ENCODE data around the gene SMCHD1. TPM values are rescaled to one million over a fixed set of nuclear protein-coding genes. Genes with fewer than 3 reads are reported as not detected.

Gene SMCHD1
- total and polyA plus RNA-seq, 9 donors: 25.3 to 59.0 (median 36.8) TPM

- Histone ChIP-seq H3K27me3 (ENCODE audit: control insufficient read depth, insufficient read depth, low read length) (no peaks in the 10 kb centered on the region), H3K4me3 (ENCODE audit: low read length) (no peak overlapping the region), H3K27ac (ENCODE audit: low read length) (no peak overlapping the region), H3K36me3 (ENCODE audit: control insufficient read depth, insufficient read depth, low read length) (peaks cover 8% of the 10 kb centered on the region), H3K4me1 (ENCODE audit: control insufficient read depth, insufficient read depth, low read length) (no peaks in the 10 kb centered on the region), H3K9me3 (replicated peaks; ENCODE audit: control insufficient read depth, low read depth, low read length) (no peaks in the 10 kb centered on the region)
- DNase-seq: no peak
These were observed 90.7 kb downstream of the SMCHD1 start for GRCh38 chr18:2746274-2746673.

GRCh38 chr18:2758309-2758708 is 102.8 kb downstream of the SMCHD1 start:
- DNase-seq: no peak
- H3K4me1 ChIP-seq (ENCODE audit: control insufficient read depth, insufficient read depth, low read length): no peaks in the 10 kb centered on the region
- no peak overlapping the region for H3K27ac ChIP-seq (ENCODE audit: low read length)
- no CpG with 5 or more reads among the region's 1 CpG for WGBS (ENCODE audit: insufficient coverage)
- H3K36me3 ChIP-seq (ENCODE audit: control insufficient read depth, insufficient read depth, low read length): peaks cover 19% of the 10 kb centered on the region
- H3K9me3 ChIP-seq (replicated peaks; ENCODE audit: control insufficient read depth, low read depth, low read length): no peaks in the 10 kb centered on the region
- H3K27me3 ChIP-seq (ENCODE audit: control insufficient read depth, insufficient read depth, low read length): no peaks in the 10 kb centered on the region
- H3K4me3 ChIP-seq (ENCODE audit: low read length): no peak overlapping the region

GRCh38 chr18:2774669-2775068 is 119.1 kb downstream of the SMCHD1 start:
- DNase-seq: no peak
- no CpG with 5 or more reads among the region's 2 CpGs for WGBS (ENCODE audit: insufficient coverage)
- Histone ChIP-seq H3K4me1 (ENCODE audit: control insufficient read depth, insufficient read depth, low read length) (no peaks in the 10 kb centered on the region), H3K27ac (ENCODE audit: low read length) (no peak overlapping the region), H3K27me3 (ENCODE audit: control insufficient read depth, insufficient read depth, low read length) (no peaks in the 10 kb centered on the region), H3K4me3 (ENCODE audit: low read length) (no peak overlapping the region), H3K9me3 (replicated peaks; ENCODE audit: control insufficient read depth, low read depth, low read length) (no peaks in the 10 kb centered on the region), H3K36me3 (ENCODE audit: control insufficient read depth, insufficient read depth, low read length) (peaks cover 41% of the 10 kb centered on the region)

GRCh38 chr18:2776601-2777000 is 121.1 kb downstream of the SMCHD1 start:
- H3K9me3 ChIP-seq (replicated peaks; ENCODE audit: control insufficient read depth, low read depth, low read length): no peaks in the 10 kb centered on the region
- H3K36me3 ChIP-seq (ENCODE audit: control insufficient read depth, insufficient read depth, low read length): peaks cover 49% of the 10 kb centered on the region
- no peak for DNase-seq
- no CpG with 5 or more reads among the region's 3 CpGs for WGBS (ENCODE audit: insufficient coverage)
- H3K27ac ChIP-seq (ENCODE audit: low read length): no peak overlapping the region
- H3K4me3 ChIP-seq (ENCODE audit: low read length): no peak overlapping the region
- no peaks in the 10 kb centered on the region for H3K4me1 ChIP-seq (ENCODE audit: control insufficient read depth, insufficient read depth, low read length)
- no peaks in the 10 kb centered on the region for H3K27me3 ChIP-seq (ENCODE audit: control insufficient read depth, insufficient read depth, low read length)

GRCh38 chr18:2777241-2777640 is 121.7 kb downstream of the SMCHD1 start:
- H3K4me1 ChIP-seq (ENCODE audit: control insufficient read depth, insufficient read depth, low read length): no peaks in the 10 kb centered on the region
- no peaks in the 10 kb centered on the region for H3K27me3 ChIP-seq (ENCODE audit: control insufficient read depth, insufficient read depth, low read length)
- no peaks in the 10 kb centered on the region for H3K9me3 ChIP-seq (replicated peaks; ENCODE audit: control insufficient read depth, low read depth, low read length)
- no peak for DNase-seq
- no peak overlapping the region for H3K4me3 ChIP-seq (ENCODE audit: low read length)
- H3K27ac ChIP-seq (ENCODE audit: low read length): no peak overlapping the region
- peaks cover 49% of the 10 kb centered on the region for H3K36me3 ChIP-seq (ENCODE audit: control insufficient read depth, insufficient read depth, low read length)

GRCh38 chr18:2780750-2781149 is 125.2 kb downstream of the SMCHD1 start:
- Histone ChIP-seq H3K4me1 (ENCODE audit: control insufficient read depth, insufficient read depth, low read length) (no peaks in the 10 kb centered on the region), H3K27me3 (ENCODE audit: control insufficient read depth, insufficient read depth, low read length) (no peaks in the 10 kb centered on the region), H3K36me3 (ENCODE audit: control insufficient read depth, insufficient read depth, low read length) (peaks cover 38% of the 10 kb centered on the region), H3K27ac (ENCODE audit: low read length) (no peak overlapping the region), H3K9me3 (replicated peaks; ENCODE audit: control insufficient read depth, low read depth, low read length) (no peaks in the 10 kb centered on the region), H3K4me3 (ENCODE audit: low read length) (no peak overlapping the region)
- no peak for DNase-seq
- WGBS (ENCODE audit: insufficient coverage): 80% methylated on average over 1 of the region's 3 CpGs

GRCh38 chr18:2787225-2787624 is 131.7 kb downstream of the SMCHD1 start:
- no peak overlapping the region for H3K4me3 ChIP-seq (ENCODE audit: low read length)
- no peaks in the 10 kb centered on the region for H3K4me1 ChIP-seq (ENCODE audit: control insufficient read depth, insufficient read depth, low read length)
- no peak overlapping the region for H3K27ac ChIP-seq (ENCODE audit: low read length)
- no peaks in the 10 kb centered on the region for H3K9me3 ChIP-seq (replicated peaks; ENCODE audit: control insufficient read depth, low read depth, low read length)
- peaks cover 29% of the 10 kb centered on the region for H3K36me3 ChIP-seq (ENCODE audit: control insufficient read depth, insufficient read depth, low read length)
- DNase-seq: no peak
- no peaks in the 10 kb centered on the region for H3K27me3 ChIP-seq (ENCODE audit: control insufficient read depth, insufficient read depth, low read length)

GRCh38 chr18:2792395-2792794 is 136.9 kb downstream of the SMCHD1 start:
- H3K36me3 ChIP-seq (ENCODE audit: control insufficient read depth, insufficient read depth, low read length): peaks cover 29% of the 10 kb centered on the region

GRCh38 chr18:2794159-2794558 is 138.6 kb downstream of the SMCHD1 start:
- H3K36me3 ChIP-seq (ENCODE audit: control insufficient read depth, insufficient read depth, low read length): peaks cover 28% of the 10 kb centered on the region

More at GRCh38 chr18:2792395-2792794, 136.9 kb downstream of the SMCHD1 start:
- no peaks in the 10 kb centered on the region for H3K4me1 ChIP-seq (ENCODE audit: control insufficient read depth, insufficient read depth, low read length)
- H3K27me3 ChIP-seq (ENCODE audit: control insufficient read depth, insufficient read depth, low read length): no peaks in the 10 kb centered on the region
- H3K27ac ChIP-seq (ENCODE audit: low read length): no peak overlapping the region
- H3K9me3 ChIP-seq (replicated peaks; ENCODE audit: control insufficient read depth, low read depth, low read length): no peaks in the 10 kb centered on the region
- no peak for DNase-seq
- H3K4me3 ChIP-seq (ENCODE audit: low read length): no peak overlapping the region
- no CpG with 5 or more reads among the region's 2 CpGs for WGBS (ENCODE audit: insufficient coverage)

GRCh38 chr18:2797951-2798350 is 142.4 kb downstream of the SMCHD1 start:
- peaks cover 26% of the 10 kb centered on the region for H3K36me3 ChIP-seq (ENCODE audit: control insufficient read depth, insufficient read depth, low read length)
- H3K4me1 ChIP-seq (ENCODE audit: control insufficient read depth, insufficient read depth, low read length): no peaks in the 10 kb centered on the region
- no peaks in the 10 kb centered on the region for H3K9me3 ChIP-seq (replicated peaks; ENCODE audit: control insufficient read depth, low read depth, low read length)
- no peak for DNase-seq
- no peak overlapping the region for H3K4me3 ChIP-seq (ENCODE audit: low read length)
- no peak overlapping the region for H3K27ac ChIP-seq (ENCODE audit: low read length)
- no peaks in the 10 kb centered on the region for H3K27me3 ChIP-seq (ENCODE audit: control insufficient read depth, insufficient read depth, low read length)
- WGBS (ENCODE audit: insufficient coverage): no CpG with 5 or more reads among the region's 1 CpG

More at GRCh38 chr18:2794159-2794558, 138.6 kb downstream of the SMCHD1 start:
- H3K9me3 ChIP-seq (replicated peaks; ENCODE audit: control insufficient read depth, low read depth, low read length): no peaks in the 10 kb centered on the region
- H3K4me3 ChIP-seq (ENCODE audit: low read length): no peak overlapping the region
- WGBS (ENCODE audit: insufficient coverage): 79% methylated on average over 8 of the region's 9 CpGs
- H3K27me3 ChIP-seq (ENCODE audit: control insufficient read depth, insufficient read depth, low read length): no peaks in the 10 kb centered on the region
- H3K27ac ChIP-seq (ENCODE audit: low read length): no peak overlapping the region
- H3K4me1 ChIP-seq (ENCODE audit: control insufficient read depth, insufficient read depth, low read length): no peaks in the 10 kb centered on the region
- no peak for DNase-seq

GRCh38 chr18:2799369-2799768 is 143.8 kb downstream of the SMCHD1 start:
- H3K4me1 ChIP-seq (ENCODE audit: control insufficient read depth, insufficient read depth, low read length): no peaks in the 10 kb centered on the region
- no peak overlapping the region for H3K4me3 ChIP-seq (ENCODE audit: low read length)
- no peaks in the 10 kb centered on the region for H3K27me3 ChIP-seq (ENCODE audit: control insufficient read depth, insufficient read depth, low read length)
- H3K27ac ChIP-seq (ENCODE audit: low read length): no peak overlapping the region
- H3K9me3 ChIP-seq (replicated peaks; ENCODE audit: control insufficient read depth, low read depth, low read length): no peaks in the 10 kb centered on the region
- DNase-seq: no peak
- H3K36me3 ChIP-seq (ENCODE audit: control insufficient read depth, insufficient read depth, low read length): peaks cover 21% of the 10 kb centered on the region
- WGBS (ENCODE audit: insufficient coverage): no CpG with 5 or more reads among the region's 2 CpGs
